Activated naive CD4-positive, alpha-beta T cell treated with anti-CD3 and anti-CD28 coated beads, Interleukin-2, amount 10 ng/mL, durations not matched to agents 7 days and 5 days (primary cell): ENCODE measurements around the gene BMPR2.
"Not testable (repeated sequence)": the region's sequence is repeated elsewhere in the genome, so short reads cannot be mapped to it uniquely, and the experiment has no call there.

Experiments used
- CTCF ChIA-PET: fragments of 350-600 bp; sonication (Branson Sonifier 250); formaldehyde crosslinking; loops from one replicate; lab custom pipeline; 2021; ENCODE audit warnings: antibody characterized with exemption; lab: Charles Lee
- DNase-seq: peaks from one replicate; pipeline ENCODE4 v3.0.0-alpha.2; 2020
- H3K27ac Mint-ChIP-seq: one replicate; pipeline ENCODE4 v1.8.0; 2021; ENCODE audit warnings: mild to moderate bottlenecking, moderate library complexity, mixed read lengths
- H3K27me3 Mint-ChIP-seq: one replicate; pipeline ENCODE4 v1.8.0; 2021; ENCODE audit warnings: mild to moderate bottlenecking, mixed read lengths
- H3K36me3 Mint-ChIP-seq: one replicate; pipeline ENCODE4 v1.8.0; 2021; ENCODE audit warnings: mixed read lengths
- H3K4me1 Mint-ChIP-seq: one replicate; pipeline ENCODE4 v1.8.0; 2021; ENCODE audit warnings: mixed read lengths
- H3K4me3 Mint-ChIP-seq: one replicate; pipeline ENCODE4 v1.8.0; 2021; ENCODE audit warnings: mild to moderate bottlenecking, moderate library complexity, mixed read lengths
- H3K9me3 Mint-ChIP-seq: one replicate; pipeline ENCODE4 v1.8.0; 2021; ENCODE audit warnings: mixed read lengths

The BMPR2 gene

GRCh38 chr2:202551000-202551399 lies 174.9 kb downstream of the BMPR2 start:
- H3K4me1 Mint-ChIP-seq, H3K36me3 Mint-ChIP-seq, H3K27ac Mint-ChIP-seq, CTCF ChIA-PET, H3K4me3 Mint-ChIP-seq, H3K27me3 Mint-ChIP-seq, H3K9me3 Mint-ChIP-seq, DNase-seq: not testable (repeated sequence)

DNA sequence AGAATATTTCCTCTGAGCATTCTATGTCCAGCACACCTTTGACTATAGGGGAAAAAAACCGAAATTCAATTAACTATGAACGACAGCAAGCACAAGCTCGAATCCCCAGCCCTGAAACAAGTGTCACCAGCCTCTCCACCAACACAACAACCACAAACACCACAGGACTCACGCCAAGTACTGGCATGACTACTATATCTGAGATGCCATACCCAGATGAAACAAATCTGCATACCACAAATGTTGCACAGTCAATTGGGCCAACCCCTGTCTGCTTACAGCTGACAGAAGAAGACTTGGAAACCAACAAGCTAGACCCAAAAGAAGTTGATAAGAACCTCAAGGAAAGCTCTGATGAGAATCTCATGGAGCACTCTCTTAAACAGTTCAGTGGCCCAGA lies 179.2 kb downstream of the BMPR2 start:
- CTCF ChIA-PET, result no interaction called here
- H3K36me3 Mint-ChIP-seq, result no peaks in the 10 kb centered on the region
- no peak overlapping the region for H3K4me3 Mint-ChIP-seq
- H3K27me3 Mint-ChIP-seq, result no peaks in the 10 kb centered on the region
- H3K4me1 Mint-ChIP-seq, result no peaks in the 10 kb centered on the region
- DNase-seq, result no peak
- no peaks in the 10 kb centered on the region for H3K9me3 Mint-ChIP-seq
- H3K27ac Mint-ChIP-seq, result no peak overlapping the region

DNA sequence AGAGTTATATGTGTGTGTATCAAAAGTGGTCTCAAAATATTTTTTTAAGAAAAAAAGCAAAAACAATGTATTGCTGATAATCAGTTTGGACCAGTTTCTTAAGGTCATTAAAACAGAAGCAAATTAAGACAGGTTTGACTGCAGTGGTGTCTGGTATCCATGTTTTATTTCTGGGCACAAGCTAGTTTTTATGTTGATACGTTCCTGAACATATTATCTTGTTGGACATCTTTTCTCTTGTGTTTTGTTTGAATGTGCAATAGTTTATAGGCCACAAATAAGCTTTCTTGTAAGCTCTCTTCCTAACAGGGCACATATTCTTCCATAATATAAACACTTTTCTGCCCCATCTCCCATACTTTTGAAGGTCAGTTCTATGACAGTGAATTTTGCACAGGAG lies 184.1 kb downstream of the BMPR2 start:
- no peak for DNase-seq
- no peaks in the 10 kb centered on the region for H3K36me3 Mint-ChIP-seq
- H3K4me1 Mint-ChIP-seq, result no peaks in the 10 kb centered on the region
- H3K9me3 Mint-ChIP-seq, result no peaks in the 10 kb centered on the region
- H3K27me3 Mint-ChIP-seq, result no peaks in the 10 kb centered on the region
- no peak overlapping the region for H3K4me3 Mint-ChIP-seq
- CTCF ChIA-PET, result no interaction called here
- no peak overlapping the region for H3K27ac Mint-ChIP-seq

- no peak overlapping the region for H3K4me3 Mint-ChIP-seq
- no peak overlapping the region for H3K27ac Mint-ChIP-seq
- no peaks in the 10 kb centered on the region for H3K4me1 Mint-ChIP-seq
- H3K36me3 Mint-ChIP-seq, result no peaks in the 10 kb centered on the region
- H3K9me3 Mint-ChIP-seq, result no peaks in the 10 kb centered on the region
- H3K27me3 Mint-ChIP-seq, result no peaks in the 10 kb centered on the region
- no peak for DNase-seq
- CTCF ChIA-PET, result interaction anchor here (0.6 kb wide), 1 partner anchor 890 kb away, joined by 3 read pairs; no protein-coding TSS in a partner anchor
Observed at GRCh38 chr2:202564226-202564625, 188.1 kb downstream of the BMPR2 start.

DNA sequence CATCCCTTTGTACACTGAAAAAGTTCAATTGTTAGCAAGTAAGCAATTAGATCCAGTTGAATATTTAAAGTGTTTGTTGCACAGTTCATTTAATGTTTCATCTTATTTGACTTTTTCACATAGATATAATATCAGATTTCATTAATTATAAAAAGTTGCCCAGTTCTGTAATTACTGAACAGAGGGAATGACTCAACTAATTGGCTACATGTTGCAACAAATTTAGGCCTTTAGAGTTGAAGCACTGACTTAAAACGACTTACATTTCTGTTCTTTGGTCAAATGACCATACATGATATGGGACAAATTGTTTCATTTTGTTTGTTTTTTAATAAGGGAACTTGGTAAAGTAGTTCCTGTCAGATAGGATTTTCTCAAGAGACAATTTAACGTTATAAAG lies 190.2 kb downstream of the BMPR2 start:
- no peak overlapping the region for H3K4me3 Mint-ChIP-seq
- no peak overlapping the region for H3K27ac Mint-ChIP-seq
- CTCF ChIA-PET, result no interaction called here
- DNase-seq, result no peak
- H3K36me3 Mint-ChIP-seq, result no peaks in the 10 kb centered on the region
- H3K27me3 Mint-ChIP-seq, result no peaks in the 10 kb centered on the region
- no peaks in the 10 kb centered on the region for H3K4me1 Mint-ChIP-seq
- H3K9me3 Mint-ChIP-seq, result no peaks in the 10 kb centered on the region

- CTCF ChIA-PET, result interaction anchor here (0.5 to 2.2 kb wide), 8 partner anchors 57 to 1335 kb away, joined by 3 to 7 read pairs (median 3); no protein-coding TSS in a partner anchor
- H3K27ac Mint-ChIP-seq, result no peak overlapping the region
- no peaks in the 10 kb centered on the region for H3K36me3 Mint-ChIP-seq
- no peak overlapping the region for H3K4me3 Mint-ChIP-seq
- no peaks in the 10 kb centered on the region for H3K4me1 Mint-ChIP-seq
- H3K27me3 Mint-ChIP-seq, result peaks cover 9% of the 10 kb centered on the region
- H3K9me3 Mint-ChIP-seq, result no peaks in the 10 kb centered on the region
- DNase-seq, result no peak
Observed at GRCh38 chr2:202574541-202574940, 198.4 kb downstream of the BMPR2 start.

- H3K4me1 Mint-ChIP-seq, H3K9me3 Mint-ChIP-seq, H3K4me3 Mint-ChIP-seq, H3K27me3 Mint-ChIP-seq, H3K27ac Mint-ChIP-seq, H3K36me3 Mint-ChIP-seq: not testable (repeated sequence)
- CTCF ChIA-PET, result interaction anchor here (1.2 to 2.2 kb wide), 2 partner anchors 13 to 296 kb away, joined by 4 to 7 read pairs; no protein-coding TSS in a partner anchor
- peak; percentile 15 for DNase-seq
Observed at GRCh38 chr2:202575194-202575593, 199.1 kb downstream of the BMPR2 start.

DNA sequence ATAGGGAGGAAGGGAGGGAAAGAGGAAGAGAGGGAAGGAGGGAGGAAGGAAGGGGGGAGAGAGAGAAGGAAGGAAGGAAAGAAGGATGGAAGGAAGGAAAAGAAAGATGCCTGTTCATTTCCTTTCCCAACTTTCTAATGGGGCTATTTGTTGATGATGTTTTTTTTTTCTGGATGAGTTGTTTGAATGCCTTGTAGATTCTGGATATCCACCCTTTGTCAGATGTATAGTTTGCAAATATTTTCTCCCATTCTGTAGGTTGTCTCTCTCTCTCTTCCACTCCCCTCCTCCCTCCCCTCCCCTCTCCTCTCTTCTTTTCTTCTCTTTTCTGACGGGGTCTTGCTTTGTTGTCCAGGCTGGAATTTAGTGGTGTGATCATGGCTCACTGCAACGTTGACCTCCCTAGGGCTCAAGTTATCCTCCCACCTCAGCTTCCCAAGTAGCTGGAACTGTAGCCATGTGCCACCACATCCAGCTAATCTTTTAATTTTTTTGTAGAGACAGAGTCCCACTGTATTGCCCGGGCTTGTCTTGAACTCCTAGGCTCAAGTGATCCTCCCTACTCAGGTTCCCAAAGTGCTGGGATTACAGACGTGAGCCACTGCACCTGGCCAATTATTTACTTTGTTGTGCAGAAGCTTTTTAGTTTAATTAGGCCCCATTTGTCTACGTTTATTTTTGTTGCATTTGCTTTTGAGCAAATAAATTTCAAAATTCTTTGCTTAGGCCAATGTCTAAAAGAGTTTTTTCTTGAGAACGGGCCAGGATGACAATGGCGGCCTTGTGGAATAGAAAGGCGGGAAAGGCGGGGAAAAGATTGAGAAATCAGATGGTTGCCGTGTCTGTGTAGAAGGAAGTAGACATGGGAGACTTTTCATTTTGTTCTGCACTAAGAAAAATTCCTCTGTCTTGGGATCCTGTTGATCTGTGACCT lies 201.4 kb downstream of the BMPR2 start:
- no peak overlapping the region for H3K27ac Mint-ChIP-seq
- CTCF ChIA-PET, result no interaction called here
- H3K9me3 Mint-ChIP-seq, result no peaks in the 10 kb centered on the region
- no peak for DNase-seq
- H3K27me3 Mint-ChIP-seq, result peaks cover 14% of the 10 kb centered on the region
- no peak overlapping the region for H3K4me3 Mint-ChIP-seq
- no peaks in the 10 kb centered on the region for H3K4me1 Mint-ChIP-seq
- H3K36me3 Mint-ChIP-seq, result no peaks in the 10 kb centered on the region

DNA sequence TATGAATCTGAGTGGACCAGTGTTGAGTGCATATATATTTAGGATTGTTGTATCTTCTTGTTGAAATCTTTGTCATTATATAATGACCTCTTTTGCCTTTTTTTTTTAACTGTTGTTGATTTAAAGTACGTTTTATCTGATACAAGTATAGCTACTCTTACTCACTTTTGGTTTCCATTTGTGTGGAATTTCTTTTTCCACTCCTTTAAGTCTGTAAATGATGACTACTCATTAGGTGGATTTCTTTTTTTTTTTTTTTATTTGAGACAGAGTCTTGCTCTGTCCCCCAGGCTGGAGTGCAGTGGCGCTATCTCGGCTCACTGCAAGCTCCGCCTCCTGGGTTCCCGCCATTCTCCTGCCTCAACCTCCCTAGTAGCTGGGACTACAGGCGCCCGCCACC lies 206.7 kb downstream of the BMPR2 start:
- DNase-seq, H3K27ac Mint-ChIP-seq, H3K4me1 Mint-ChIP-seq, H3K9me3 Mint-ChIP-seq, CTCF ChIA-PET, H3K4me3 Mint-ChIP-seq, H3K27me3 Mint-ChIP-seq, H3K36me3 Mint-ChIP-seq: not testable (repeated sequence)

GRCh38 chr2:202583709-202584219 lies 207.6 kb downstream of the BMPR2 start:
- Mint-ChIP-seq H3K27ac (no peak overlapping the region), H3K4me3 (no peak overlapping the region), H3K9me3 (peaks cover 3% of the 10 kb centered on the region), H3K27me3 (peaks cover 9% of the 10 kb centered on the region), H3K4me1 (peaks cover 5% of the 10 kb centered on the region), H3K36me3 (no peaks in the 10 kb centered on the region)
- no peak for DNase-seq
- CTCF ChIA-PET, result no interaction called here

GRCh38 chr2:202588647-202589581 lies 212.8 kb downstream of the BMPR2 start:
- Mint-ChIP-seq H3K27me3 (peaks cover 3% of the 10 kb centered on the region), H3K4me3 (no peak overlapping the region), H3K4me1 (peaks cover 11% of the 10 kb centered on the region), H3K36me3 (no peaks in the 10 kb centered on the region), H3K27ac (no peak overlapping the region), H3K9me3 (no peaks in the 10 kb centered on the region)
- peak; percentile 77 for DNase-seq
- CTCF ChIA-PET, result interaction anchor here (0.6 to 3.9 kb wide), 29 partner anchors 13 to 1227 kb away, joined by 3 to 42 read pairs (median 3); partner anchors contain the start of genes FAM117B and ICA1L

- peaks cover 3% of the 10 kb centered on the region for H3K27me3 Mint-ChIP-seq
- H3K4me1 Mint-ChIP-seq, result peaks cover 11% of the 10 kb centered on the region
- no peak overlapping the region for H3K4me3 Mint-ChIP-seq
- CTCF ChIA-PET, result interaction anchor here (0.6 to 3.9 kb wide), 12 partner anchors 9 to 566 kb away, joined by 3 to 42 read pairs (median 4); partner anchors contain the start of genes FAM117B and ICA1L
- no peaks in the 10 kb centered on the region for H3K36me3 Mint-ChIP-seq
- DNase-seq, result no peak
- H3K27ac Mint-ChIP-seq, result no peak overlapping the region
- H3K9me3 Mint-ChIP-seq, result no peaks in the 10 kb centered on the region
Observed at GRCh38 chr2:202589582-202589949, 213.4 kb downstream of the BMPR2 start.

DNA sequence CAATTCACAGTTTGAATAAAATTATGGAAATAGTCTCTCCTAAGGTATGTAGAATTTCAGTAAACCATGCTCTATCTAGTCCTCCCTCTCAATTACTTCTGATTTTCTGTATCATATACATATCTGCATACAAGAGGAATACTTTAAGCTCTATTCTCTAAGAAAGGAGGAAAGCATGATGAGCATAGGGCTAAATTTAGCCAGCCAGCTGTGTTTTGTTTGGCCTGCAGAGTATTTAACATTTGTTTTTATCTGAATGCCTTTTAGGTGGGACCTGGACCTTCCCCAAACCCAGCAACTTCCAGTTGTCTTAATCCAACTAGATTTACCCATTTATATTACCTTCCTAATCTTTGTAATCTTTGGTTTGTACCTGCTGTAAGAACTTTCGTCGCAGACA lies 216.4 kb downstream of the BMPR2 start:
- Mint-ChIP-seq H3K36me3 (no peaks in the 10 kb centered on the region), H3K9me3 (no peaks in the 10 kb centered on the region), H3K27ac (no peak overlapping the region), H3K4me1 (peaks cover 11% of the 10 kb centered on the region), H3K27me3 (no peaks in the 10 kb centered on the region), H3K4me3 (no peak overlapping the region)
- no peak for DNase-seq
- CTCF ChIA-PET, result no interaction called here

DNA sequence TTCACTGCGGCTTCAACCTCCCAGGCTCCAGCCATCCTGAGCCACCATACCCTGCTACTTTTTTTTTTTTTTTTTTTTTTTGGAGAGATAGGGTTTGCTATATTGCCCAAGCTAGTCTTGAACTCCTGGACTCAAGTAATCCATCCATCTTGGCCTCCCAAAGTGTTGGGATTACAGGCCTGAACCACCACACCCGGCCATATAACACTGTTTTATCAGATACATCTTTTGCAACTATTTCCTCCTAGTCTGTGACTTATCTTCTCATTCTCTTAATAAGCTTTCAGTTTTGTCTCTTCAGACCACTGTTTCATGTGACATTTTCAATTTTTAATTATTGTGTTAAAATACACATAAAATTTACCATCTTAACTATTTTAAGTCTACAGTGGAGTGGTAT lies 223.0 kb downstream of the BMPR2 start:
- no peak overlapping the region for H3K27ac Mint-ChIP-seq
- H3K4me3 Mint-ChIP-seq, result no peak overlapping the region
- H3K9me3 Mint-ChIP-seq, result no peaks in the 10 kb centered on the region
- no peaks in the 10 kb centered on the region for H3K4me1 Mint-ChIP-seq
- H3K36me3 Mint-ChIP-seq, result no peaks in the 10 kb centered on the region
- H3K27me3 Mint-ChIP-seq, result no peaks in the 10 kb centered on the region
- no peak for DNase-seq
- CTCF ChIA-PET, result interaction anchor here (1.1 kb wide), 1 partner anchor 9 kb away, joined by 3 read pairs; no protein-coding TSS in a partner anchor
